PC-3 (cell line): ENCODE results near the gene ARPP19.

Experiments
- EZH2 ChIP-seq: fragments of 300-600 bp; sonication (generic); IDR thresholded peaks from one replicate; pipeline ENCODE4 v1.6.1; 2017; ENCODE audit warnings: antibody characterized with exemption, mild to moderate bottlenecking, low read length; ENCODE audit not compliant: unreplicated experiment
- TF ChIP-seq, protein P1 (sequence below): fragments of 300-600 bp; sonication (generic); conservative IDR thresholded peaks from 2 replicates; pipeline ENCODE4 v1.5.1; 2017; ENCODE audit warnings: antibody characterized with exemption, low read depth, mild to moderate bottlenecking, low read length

DNA sequence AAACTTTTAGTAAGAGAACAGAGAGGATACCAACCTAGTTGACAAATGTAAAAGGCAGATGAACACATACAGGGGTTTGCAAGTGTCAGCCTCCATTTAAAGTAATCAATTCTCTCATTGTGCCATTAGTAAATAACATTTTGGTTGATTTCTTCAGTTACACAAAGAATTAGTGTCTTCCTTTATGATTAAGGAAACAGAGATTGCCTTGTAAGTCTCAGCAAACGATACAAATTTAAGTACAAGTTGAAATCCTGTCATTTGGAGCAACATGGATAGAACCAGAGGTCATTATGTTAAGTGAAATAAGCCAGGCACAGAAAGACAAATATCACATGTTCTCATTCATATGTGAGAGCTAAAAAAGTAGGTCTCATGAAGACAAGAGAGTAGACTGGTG, 66.2 kb downstream of the ARPP19 start:
- TF ChIP-seq, protein P1, sequence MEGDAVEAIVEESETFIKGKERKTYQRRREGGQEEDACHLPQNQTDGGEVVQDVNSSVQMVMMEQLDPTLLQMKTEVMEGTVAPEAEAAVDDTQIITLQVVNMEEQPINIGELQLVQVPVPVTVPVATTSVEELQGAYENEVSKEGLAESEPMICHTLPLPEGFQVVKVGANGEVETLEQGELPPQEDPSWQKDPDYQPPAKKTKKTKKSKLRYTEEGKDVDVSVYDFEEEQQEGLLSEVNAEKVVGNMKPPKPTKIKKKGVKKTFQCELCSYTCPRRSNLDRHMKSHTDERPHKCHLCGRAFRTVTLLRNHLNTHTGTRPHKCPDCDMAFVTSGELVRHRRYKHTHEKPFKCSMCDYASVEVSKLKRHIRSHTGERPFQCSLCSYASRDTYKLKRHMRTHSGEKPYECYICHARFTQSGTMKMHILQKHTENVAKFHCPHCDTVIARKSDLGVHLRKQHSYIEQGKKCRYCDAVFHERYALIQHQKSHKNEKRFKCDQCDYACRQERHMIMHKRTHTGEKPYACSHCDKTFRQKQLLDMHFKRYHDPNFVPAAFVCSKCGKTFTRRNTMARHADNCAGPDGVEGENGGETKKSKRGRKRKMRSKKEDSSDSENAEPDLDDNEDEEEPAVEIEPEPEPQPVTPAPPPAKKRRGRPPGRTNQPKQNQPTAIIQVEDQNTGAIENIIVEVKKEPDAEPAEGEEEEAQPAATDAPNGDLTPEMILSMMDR, result no peak
- TF ChIP-seq EZH2, result no peak
